H9 (cell line): ENCODE data around the gene GDPD4. TPM values are rescaled to one million over a fixed set of nuclear protein-coding genes. Genes with fewer than 3 reads are reported as not detected.

Experiments
- DNase-seq: peaks from one replicate; pipeline ENCODE4 v3.0.0-alpha.2; 2017
- H2AFZ ChIP-seq: one replicate; pipeline ENCODE4 v1.6.1; 2013; ENCODE audit warnings: mild to moderate bottlenecking, low read length, control low read depth, moderate library complexity
- H2AK5ac ChIP-seq: 2 replicates; pipeline ENCODE4 v1.6.1; 2013; ENCODE audit warnings: low read length, control low read depth, mixed read lengths; ENCODE audit not compliant: insufficient read length
- H2BK120ac ChIP-seq: one replicate; pipeline ENCODE4 v1.6.1; 2013; ENCODE audit warnings: low read depth, mild to moderate bottlenecking, low read length, control low read depth, inconsistent platforms; ENCODE audit not compliant: poor library complexity, severe bottlenecking
- H2BK12ac ChIP-seq: 2 replicates; pipeline ENCODE4 v1.6.1; 2013; ENCODE audit warnings: low read length, control low read depth, mixed read lengths, low read depth; ENCODE audit not compliant: insufficient read length
- H2BK15ac ChIP-seq: 2 replicates; pipeline ENCODE4 v1.6.1; 2013; ENCODE audit warnings: low read depth, low read length, control low read depth
- H2BK20ac ChIP-seq: one replicate; pipeline ENCODE4 v1.6.1; 2013; ENCODE audit warnings: low read depth, mild to moderate bottlenecking, low read length, control low read depth, inconsistent platforms; ENCODE audit not compliant: poor library complexity, severe bottlenecking
- H2BK5ac ChIP-seq: 2 replicates; pipeline ENCODE4 v1.6.1; 2013; ENCODE audit warnings: low read length, control low read depth, mixed read lengths; ENCODE audit not compliant: insufficient read length
- H3K14ac ChIP-seq: 2 replicates; pipeline ENCODE4 v1.6.1; 2013; ENCODE audit warnings: low read length, control low read depth; ENCODE audit not compliant: insufficient read depth
- H3K18ac ChIP-seq: 2 replicates; pipeline ENCODE4 v1.6.1; 2013; ENCODE audit warnings: low read depth, mild to moderate bottlenecking, mixed read lengths, low read length, control low read depth; ENCODE audit not compliant: insufficient read length
- H3K23ac ChIP-seq: 2 replicates; pipeline ENCODE4 v1.6.1; 2013; ENCODE audit warnings: low read length, control low read depth, mixed read lengths, low read depth; ENCODE audit not compliant: insufficient read length
- H3K23me2 ChIP-seq: 2 replicates; pipeline ENCODE4 v1.6.1; 2013; ENCODE audit warnings: low read depth, mild to moderate bottlenecking, mixed read lengths, low read length, control low read depth; ENCODE audit not compliant: insufficient read length, poor library complexity, severe bottlenecking
- H3K27ac ChIP-seq: 2 replicates; pipeline ENCODE4 v1.5.1; 2013; ENCODE audit warnings: low read length, control low read depth, mixed read lengths, low read depth; ENCODE audit not compliant: insufficient read length
- H3K27me3 ChIP-seq: 2 replicates; pipeline ENCODE4 v1.6.1; 2013; ENCODE audit warnings: low read length, control low read depth, inconsistent platforms; ENCODE audit not compliant: insufficient read depth
- H3K4ac ChIP-seq: 2 replicates; pipeline ENCODE4 v1.6.1; 2013; ENCODE audit warnings: low read depth, mild to moderate bottlenecking, control low read depth, inconsistent platforms, low read length, moderate library complexity
- H3K4me1 ChIP-seq: 2 replicates; pipeline ENCODE4 v1.6.1; 2013; ENCODE audit warnings: low read length, control low read depth, inconsistent platforms; ENCODE audit not compliant: insufficient read depth
- H3K4me2 ChIP-seq: 2 replicates; pipeline ENCODE4 v1.6.1; 2013; ENCODE audit warnings: low read length, control low read depth, mixed read lengths; ENCODE audit not compliant: insufficient read length, insufficient read depth
- H3K56ac ChIP-seq: 2 replicates; pipeline ENCODE4 v1.6.1; 2013; ENCODE audit warnings: low read depth, mild to moderate bottlenecking, mixed read lengths, low read length, control low read depth; ENCODE audit not compliant: insufficient read length
- H3K79me1 ChIP-seq: 2 replicates; pipeline ENCODE4 v1.6.1; 2013; ENCODE audit warnings: low read depth, mild to moderate bottlenecking, moderate library complexity, low read length, control low read depth, inconsistent platforms; ENCODE audit not compliant: insufficient read depth, poor library complexity, severe bottlenecking
- H3K79me2 ChIP-seq: 2 replicates; pipeline ENCODE4 v1.6.1; 2013; ENCODE audit warnings: low read length, control low read depth, inconsistent platforms; ENCODE audit not compliant: insufficient read depth
- H3K9ac ChIP-seq: 2 replicates; pipeline ENCODE4 v1.6.1; 2013; ENCODE audit warnings: low read length, control low read depth, mixed read lengths; ENCODE audit not compliant: insufficient read length; ENCODE audit errors: extremely low read depth
- H3K9me3 ChIP-seq: one replicate; pipeline ENCODE4 v1.6.1; 2013; ENCODE audit warnings: low read depth, low read length, inconsistent platforms; ENCODE audit not compliant: control insufficient read depth
- H3T11ph ChIP-seq: one replicate; pipeline ENCODE4 v1.6.1; 2013; ENCODE audit warnings: mild to moderate bottlenecking, low read length, control low read depth, inconsistent platforms
- H4K20me1 ChIP-seq: one replicate; pipeline ENCODE4 v1.6.1; 2013; ENCODE audit not compliant: control insufficient read depth, insufficient read length, insufficient read depth
- H4K5ac ChIP-seq: 2 replicates; pipeline ENCODE4 v1.6.1; 2013; ENCODE audit warnings: low read depth, mild to moderate bottlenecking, mixed read lengths, low read length, control low read depth; ENCODE audit not compliant: insufficient read length
- H4K8ac ChIP-seq: replicated peaks from 2 replicates; pipeline ENCODE4 v1.6.1; 2013; ENCODE audit warnings: low read length, control low read depth, mixed read lengths, low read depth; ENCODE audit not compliant: insufficient read length
- H4K91ac ChIP-seq: 2 replicates; pipeline ENCODE4 v1.6.1; 2013; ENCODE audit warnings: low read depth, mild to moderate bottlenecking, moderate library complexity, mixed read lengths, low read length, control low read depth; ENCODE audit not compliant: insufficient read length
- H3K27ac Mint-ChIP-seq, 3 experiments: 2 replicates in 2 of 3; 3 replicates in 1 of 3; pipeline ENCODE4 v1.8.0; 2020 to 2021; ENCODE audit warnings: mixed read lengths in 3 of 3, mild to moderate bottlenecking in 1 of 3, moderate library complexity in 1 of 3
- H3K27me3 Mint-ChIP-seq: 2 replicates; pipeline ENCODE4 v1.8.0; 2021; ENCODE audit warnings: low read depth, mild to moderate bottlenecking, moderate library complexity, mixed read lengths
- H3K36me3 Mint-ChIP-seq, 3 experiments: 2 replicates in 2 of 3; 3 replicates in 1 of 3; pipeline ENCODE4 v1.8.0; 2020 to 2021; ENCODE audit warnings: low read depth in 3 of 3, mixed read lengths in 3 of 3; ENCODE audit not compliant: insufficient read depth in 1 of 3
- H3K4me1 Mint-ChIP-seq, 2 experiments: 2 replicates each; pipeline ENCODE4 v1.8.0; 2020; ENCODE audit warnings: mixed read lengths in 2 of 2
- H3K4me3 Mint-ChIP-seq, 2 experiments: 2 replicates in 1 of 2; 3 replicates in 1 of 2; pipeline ENCODE4 v1.8.0; 2020 to 2021; ENCODE audit warnings: mild to moderate bottlenecking in 2 of 2, mixed read lengths in 2 of 2, moderate library complexity in 1 of 2
- H3K9me3 Mint-ChIP-seq, 2 experiments: 2 replicates in 1 of 2; 3 replicates in 1 of 2; pipeline ENCODE4 v1.8.0; 2020; ENCODE audit warnings: mild to moderate bottlenecking in 2 of 2, mixed read lengths in 2 of 2, moderate library complexity in 1 of 2
- CTCF ChIP-seq: fragments of 200-600 bp; sonication (generic); conservative IDR thresholded peaks from 3 replicates; pipeline ENCODE4 v1.8.0; 2021; ENCODE audit warnings: antibody characterized with exemption, mild to moderate bottlenecking
- total RNA-seq: library from RNA; stranded (reverse); gene quantifications from 2 replicates; pipeline ENCODE4 v1.2.1, GENCODE V29; 2021

Gene GDPD4
- total RNA-seq, 1 experiment from 2014 or later, result not detected

- no peak overlapping the region for H4K8ac ChIP-seq
- no peak overlapping the region for H2BK120ac ChIP-seq
- H3K23me2 ChIP-seq, result no peaks in the 10 kb centered on the region
- H3K79me1 ChIP-seq, result no peaks in the 10 kb centered on the region
- H3K9ac ChIP-seq, result no peak overlapping the region
- H2BK15ac ChIP-seq, result no peak overlapping the region
- H2BK5ac ChIP-seq, result no peak overlapping the region
- H4K20me1 ChIP-seq, result no peaks in the 10 kb centered on the region
- H3K18ac ChIP-seq, result no peak overlapping the region
- no peak for TF ChIP-seq CTCF
- H4K5ac ChIP-seq, result no peak overlapping the region
- H3K9me3 Mint-ChIP-seq, result no peaks in the 10 kb centered on the region
- H3K27me3 ChIP-seq, result no peaks in the 10 kb centered on the region
- H3K27me3 Mint-ChIP-seq, result no peaks in the 10 kb centered on the region
- H3K79me2 ChIP-seq, result no peaks in the 10 kb centered on the region
- no peak overlapping the region for H3K14ac ChIP-seq
- no peak overlapping the region for H3K4ac ChIP-seq
- H3K4me1 ChIP-seq, result no peaks in the 10 kb centered on the region
- no peak overlapping the region for H2AFZ ChIP-seq
- H4K91ac ChIP-seq, result no peak overlapping the region
- H3K23ac ChIP-seq, result no peak overlapping the region
- no peak overlapping the region for H2BK12ac ChIP-seq
- no peak overlapping the region for H3K4me2 ChIP-seq
- H3K9me3 ChIP-seq, result no peaks in the 10 kb centered on the region
- no peak overlapping the region for H2BK20ac ChIP-seq
- H3K36me3 Mint-ChIP-seq, result peaks cover 25 to 45% (median 30%) of the 10 kb centered on the region in 3 experiments
- no peaks in the 10 kb centered on the region for H3K4me1 Mint-ChIP-seq
- no peak for DNase-seq
- no peak overlapping the region for H2AK5ac ChIP-seq
- H3K56ac ChIP-seq, result no peak overlapping the region
- no peak overlapping the region for H3K27ac ChIP-seq
- no peak overlapping the region for H3K4me3 Mint-ChIP-seq
- H3K27ac Mint-ChIP-seq, result no peak overlapping the region
- no peak overlapping the region for H3T11ph ChIP-seq
Observed at GRCh38 chr11:77324508-77324907, 23.0 kb upstream of the GDPD4 start.
